Measurements from ENCODE around the gene CTSE.

Gene CTSE

DNA sequence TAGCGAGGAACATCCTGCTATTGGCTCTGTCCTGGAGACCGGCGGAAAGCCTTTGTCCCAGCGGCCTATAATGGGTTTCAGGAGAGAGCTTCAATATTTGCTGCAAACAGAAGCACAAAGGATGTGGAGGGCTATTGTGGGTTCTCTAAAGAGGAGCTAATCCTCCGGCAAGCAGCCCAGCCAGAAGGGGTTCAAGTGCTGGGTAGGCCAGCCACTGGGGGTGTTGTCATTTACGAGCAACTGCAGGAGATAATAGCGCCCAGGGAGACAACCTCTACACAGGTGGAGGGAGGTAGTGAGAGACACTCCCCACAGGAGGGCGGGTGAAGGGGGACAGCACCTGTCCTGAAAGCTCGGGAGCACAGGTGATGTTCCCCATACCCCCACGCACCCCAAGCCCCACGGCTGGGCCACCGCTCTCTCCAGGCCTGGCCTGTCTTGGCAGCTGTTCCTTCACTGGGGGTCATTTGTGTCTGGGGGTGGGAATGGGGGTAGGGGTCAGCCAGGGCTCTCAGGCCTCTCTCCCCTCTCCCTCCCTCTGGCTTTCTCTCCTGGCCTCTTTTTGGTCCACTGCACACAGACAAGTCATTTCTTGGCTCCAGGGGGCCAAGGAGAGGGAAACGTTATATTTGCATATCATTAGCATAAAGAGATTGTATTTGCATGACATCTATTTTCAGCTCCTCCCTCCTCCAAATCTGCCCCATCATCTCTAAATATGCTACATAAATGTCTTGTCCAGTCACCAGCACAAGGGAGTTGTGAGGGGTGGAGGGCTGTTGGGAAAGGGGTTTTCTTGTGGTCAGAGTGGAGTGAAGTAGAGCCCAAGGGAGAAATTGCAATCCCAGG, 58.4 kb downstream of the CTSE start:
- DNase-seq (ENCODE audit: low read depth) = no peak
- H3K4me3 ChIP-seq (ENCODE audit: low read depth, low read length) = no peak overlapping the region
- TF ChIP-seq, protein P1, sequence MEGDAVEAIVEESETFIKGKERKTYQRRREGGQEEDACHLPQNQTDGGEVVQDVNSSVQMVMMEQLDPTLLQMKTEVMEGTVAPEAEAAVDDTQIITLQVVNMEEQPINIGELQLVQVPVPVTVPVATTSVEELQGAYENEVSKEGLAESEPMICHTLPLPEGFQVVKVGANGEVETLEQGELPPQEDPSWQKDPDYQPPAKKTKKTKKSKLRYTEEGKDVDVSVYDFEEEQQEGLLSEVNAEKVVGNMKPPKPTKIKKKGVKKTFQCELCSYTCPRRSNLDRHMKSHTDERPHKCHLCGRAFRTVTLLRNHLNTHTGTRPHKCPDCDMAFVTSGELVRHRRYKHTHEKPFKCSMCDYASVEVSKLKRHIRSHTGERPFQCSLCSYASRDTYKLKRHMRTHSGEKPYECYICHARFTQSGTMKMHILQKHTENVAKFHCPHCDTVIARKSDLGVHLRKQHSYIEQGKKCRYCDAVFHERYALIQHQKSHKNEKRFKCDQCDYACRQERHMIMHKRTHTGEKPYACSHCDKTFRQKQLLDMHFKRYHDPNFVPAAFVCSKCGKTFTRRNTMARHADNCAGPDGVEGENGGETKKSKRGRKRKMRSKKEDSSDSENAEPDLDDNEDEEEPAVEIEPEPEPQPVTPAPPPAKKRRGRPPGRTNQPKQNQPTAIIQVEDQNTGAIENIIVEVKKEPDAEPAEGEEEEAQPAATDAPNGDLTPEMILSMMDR (IDR thresholded peaks at IDR 0.05; ENCODE audit: low read depth, low read length, missing control alignments) = no peak
- in situ Hi-C loops (cut with HindIII; ENCODE audit: low sequenced_read_pairs) = no loop called here

DNA sequence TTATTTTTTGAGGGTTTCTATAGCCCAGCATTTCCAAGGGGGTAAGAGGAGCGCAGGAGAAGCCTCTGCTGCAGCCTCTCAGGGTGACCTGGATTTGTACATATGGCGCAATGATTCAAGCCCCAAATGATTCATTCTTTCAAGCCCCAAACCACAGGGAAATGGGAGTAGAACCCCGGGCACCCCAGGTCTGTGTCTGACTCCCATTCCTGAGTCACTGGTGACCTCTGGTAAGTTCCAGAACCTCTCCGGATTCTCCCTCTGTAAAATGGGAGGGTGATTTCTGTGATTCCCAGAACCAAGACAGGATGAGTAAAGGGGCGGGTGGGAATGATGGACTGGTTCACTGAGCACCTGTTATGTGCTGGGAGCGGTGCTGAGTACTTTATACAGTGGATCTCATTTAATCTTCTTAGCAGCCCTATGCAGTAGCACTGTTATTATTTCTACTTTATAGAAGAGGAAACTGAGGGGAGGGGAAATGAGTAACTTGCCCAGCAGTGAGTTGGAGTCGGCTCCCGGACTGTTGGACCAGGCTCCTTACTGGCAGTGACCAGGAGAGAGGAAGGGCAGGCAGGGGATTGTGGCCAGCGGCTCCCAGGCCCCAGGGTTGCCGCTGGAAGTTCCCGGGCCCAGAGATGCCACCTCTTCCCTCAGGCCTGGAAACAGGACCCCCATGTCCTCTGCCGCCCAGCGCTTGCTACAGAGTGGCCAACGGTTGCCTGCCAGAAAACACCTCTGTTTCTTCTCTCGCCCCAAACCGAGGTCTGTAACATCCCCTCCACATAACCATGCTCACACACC, 60.1 kb downstream of the CTSE start:
- in situ Hi-C loops (cut with HindIII; ENCODE audit: low sequenced_read_pairs) = no loop called here
- TF ChIP-seq, protein P1 (IDR thresholded peaks at IDR 0.05; ENCODE audit: low read depth, low read length, missing control alignments) = no peak
- no peak for DNase-seq (ENCODE audit: low read depth)
- H3K4me3 ChIP-seq (ENCODE audit: low read depth, low read length) = no peak overlapping the region

DNA sequence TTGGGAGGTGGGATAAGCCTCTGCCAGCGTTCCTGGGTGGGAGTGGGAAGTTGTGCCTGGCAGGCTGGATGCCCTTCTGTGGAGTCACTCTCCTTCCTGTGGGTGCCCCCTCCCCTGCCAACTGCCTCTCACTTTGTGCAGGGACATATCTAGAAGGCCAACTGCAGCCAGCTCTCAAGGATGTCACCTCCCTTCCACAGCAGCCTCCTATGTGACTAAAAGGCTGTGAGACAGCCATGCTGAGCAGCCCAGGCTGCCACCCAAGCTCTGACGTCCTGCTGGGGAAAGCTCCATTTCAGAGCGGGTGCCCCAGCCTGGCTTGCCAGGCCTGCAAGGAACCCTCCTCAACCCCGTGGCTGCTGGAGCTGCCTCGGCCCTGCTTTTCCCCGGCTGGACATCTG, 60.9 kb downstream of the CTSE start:
- in situ Hi-C loops (cut with HindIII; ENCODE audit: low sequenced_read_pairs) = no loop called here
- H3K4me3 ChIP-seq (ENCODE audit: low read depth, low read length) = no peak overlapping the region
- TF ChIP-seq, protein P1 (IDR thresholded peaks at IDR 0.05; ENCODE audit: low read depth, low read length, missing control alignments) = no peak
- DNase-seq (ENCODE audit: low read depth) = no peak

DNA sequence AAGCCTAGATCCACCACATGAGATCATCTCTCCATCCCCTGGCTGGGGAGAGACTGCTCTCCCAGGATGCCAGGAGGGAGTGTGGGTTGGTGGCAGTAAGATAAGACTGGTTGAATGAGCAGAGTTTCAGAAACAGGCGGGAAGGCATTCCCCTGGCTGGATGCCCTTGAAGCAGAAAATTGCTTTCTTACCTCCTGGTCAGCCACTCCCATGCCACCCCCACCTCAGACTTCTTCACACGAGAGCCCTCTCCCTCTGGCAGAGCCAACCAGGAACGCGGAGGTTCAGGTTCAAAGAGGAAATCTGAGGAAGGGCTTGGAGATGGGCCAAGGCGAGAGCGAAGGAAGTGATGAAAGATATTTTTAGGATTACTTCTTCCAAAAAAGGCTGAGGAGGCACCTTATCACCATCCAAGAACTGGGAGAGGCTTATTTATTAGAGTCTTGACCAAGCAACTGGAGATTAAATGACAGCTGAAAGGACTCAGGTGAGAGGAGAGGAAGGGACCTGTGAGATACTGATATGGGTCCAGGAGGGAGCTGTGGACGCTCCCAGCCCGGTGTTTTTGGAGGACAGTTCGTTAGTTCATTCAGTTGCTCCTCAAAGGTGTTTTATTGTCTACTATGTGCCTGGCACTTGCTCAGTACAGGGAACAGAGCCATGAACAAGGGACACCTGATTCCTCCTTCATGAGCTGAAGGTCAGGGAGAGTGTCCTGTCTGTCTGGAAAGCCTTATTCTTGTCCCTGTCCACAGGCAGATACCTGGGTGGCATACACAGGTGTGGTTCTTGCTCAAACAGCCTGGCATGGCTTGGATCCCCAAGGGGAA, 61.5 kb downstream of the CTSE start:
- in situ Hi-C loops (cut with HindIII; ENCODE audit: low sequenced_read_pairs) = no loop called here
- DNase-seq (ENCODE audit: low read depth) = no peak
- TF ChIP-seq, protein P1 (IDR thresholded peaks at IDR 0.05; ENCODE audit: low read depth, low read length, missing control alignments) = no peak
- no peak overlapping the region for H3K4me3 ChIP-seq (ENCODE audit: low read depth, low read length)

DNA sequence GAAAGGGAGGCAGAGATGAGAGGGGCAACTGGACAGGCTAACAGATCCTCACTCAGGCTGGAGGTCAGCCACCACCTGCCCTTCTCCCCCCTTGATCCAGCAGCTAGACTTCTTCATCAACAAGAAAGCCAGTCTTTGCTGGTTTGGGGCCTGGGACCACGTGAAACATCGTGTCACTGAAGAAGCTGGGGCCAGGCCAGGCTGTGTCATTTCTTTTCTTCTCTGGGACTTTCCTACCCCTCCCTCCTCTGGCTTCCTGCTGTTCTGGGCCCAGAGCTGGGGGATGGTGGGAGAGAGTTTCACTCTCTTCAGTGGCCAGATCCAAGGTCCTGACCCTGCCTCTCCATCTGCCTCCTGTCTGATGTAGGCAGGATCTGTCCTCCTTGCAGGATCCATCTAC, 62.3 kb downstream of the CTSE start:
- no peak for DNase-seq (ENCODE audit: low read depth)
- no peak overlapping the region for H3K4me3 ChIP-seq (ENCODE audit: low read depth, low read length)
- in situ Hi-C loops (cut with HindIII; ENCODE audit: low sequenced_read_pairs) = no loop called here
- TF ChIP-seq, protein P1 (IDR thresholded peaks at IDR 0.05; ENCODE audit: low read depth, low read length, missing control alignments) = no peak

DNA sequence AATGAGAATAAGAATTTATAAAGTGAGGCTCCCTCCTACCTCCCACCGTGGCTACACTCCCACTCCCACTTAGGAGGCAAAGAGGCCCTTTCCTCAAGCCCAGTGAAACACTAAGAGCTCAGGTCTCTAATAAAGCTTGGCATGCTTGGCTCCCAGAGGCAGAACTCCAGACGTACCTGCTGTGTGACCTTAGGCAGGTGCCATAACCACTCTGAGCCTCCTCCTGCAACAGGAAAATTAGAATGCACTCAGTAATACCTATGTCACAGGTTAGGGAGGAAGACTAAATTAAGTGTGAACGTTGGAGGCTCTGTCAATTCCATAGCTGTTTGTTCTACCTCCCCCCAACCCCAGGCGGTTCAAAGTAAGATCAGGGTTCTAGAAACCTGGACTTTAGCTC, 63.9 kb downstream of the CTSE start:
- in situ Hi-C loops (cut with HindIII; ENCODE audit: low sequenced_read_pairs) = no loop called here
- DNase-seq (ENCODE audit: low read depth) = no peak
- TF ChIP-seq, protein P1 (IDR thresholded peaks at IDR 0.05; ENCODE audit: low read depth, low read length, missing control alignments) = no peak
- no peak overlapping the region for H3K4me3 ChIP-seq (ENCODE audit: low read depth, low read length)

Measured in astrocyte of the cerebellum (primary cell).